B cell (primary cell): ENCODE data around the gene HMGN4. TPM values are rescaled to one million over a fixed set of nuclear protein-coding genes. Genes with fewer than 3 reads are reported as not detected.

Experiments used
- ATAC-seq: fragments of 200-7000 bp; cut with Tn5 transposase; one replicate; pipeline ENCODE4 v1.10.0; 2021; ENCODE audit warnings: low read depth, mild to moderate bottlenecking, moderate number of reproducible peaks, moderate library complexity
- CTCF ChIA-PET: fragments of 350-600 bp; sonication (Branson Sonifier 250); formaldehyde crosslinking; loops from one replicate; lab custom pipeline; 2021; ENCODE audit warnings: antibody characterized with exemption, inconsistent platforms; lab: Charles Lee
- POLR2A ChIA-PET: fragments of 350-600 bp; sonication (Branson Sonifier 250); formaldehyde crosslinking; loops from one replicate; lab custom pipeline; 2021; ENCODE audit warnings: antibody characterized with exemption; lab: Charles Lee
- DNase-seq: peaks from one replicate; pipeline ENCODE4 v3.0.0; 2013
- H2AFZ ChIP-seq: 2 replicates; pipeline ENCODE4 v1.6.1; 2012; ENCODE audit warnings: mild to moderate bottlenecking, low read depth, low read length; ENCODE audit not compliant: insufficient read depth, poor library complexity, severe bottlenecking
- H3K27ac ChIP-seq, 2 donors: 1 replicate in 1 of 2; 2 replicates in 1 of 2; pipeline ENCODE4 v1.5.1; 2012 to 2013; ENCODE audit warnings: low read length in 2 of 2, mild to moderate bottlenecking in 2 of 2, moderate library complexity in 1 of 2
- H3K27me3 ChIP-seq, 4 experiments: fragments of 200-600 bp in 1 of 4; sonication (generic) in 1 of 4; replicated peaks in 1 of 4; 1 replicate in 2 of 4; 2 replicates in 2 of 4; pipeline versions ENCODE4 v1.6.1 to v1.7.0; 2013 to 2016; ENCODE audit warnings: low read length in 3 of 4, mild to moderate bottlenecking in 2 of 4, mixed read lengths in 1 of 4, moderate library complexity in 1 of 4; ENCODE audit not compliant: insufficient read depth in 4 of 4, control insufficient read depth in 3 of 4; ENCODE audit errors: control extremely low read depth in 1 of 4
- H3K36me3 ChIP-seq, 2 experiments: replicated peaks in 1 of 2; 1 replicate in 1 of 2; 2 replicates in 1 of 2; pipeline versions ENCODE4 v1.6.1 to v1.7.1; 2013; ENCODE audit warnings: low read length in 1 of 2; ENCODE audit not compliant: insufficient read depth in 2 of 2, control insufficient read depth in 1 of 2; ENCODE audit errors: control extremely low read depth in 1 of 2, extremely low read depth in 1 of 2
- H3K4me1 ChIP-seq, 2 donors: fragments of 200-600 bp in 1 of 2; sonication (generic) in 1 of 2; 1 replicate in 1 of 2; 2 replicates in 1 of 2; pipeline versions ENCODE4 v1.5.1 to v1.6.1; 2013 to 2017; ENCODE audit warnings: low read length in 2 of 2; ENCODE audit not compliant: control insufficient read depth in 2 of 2, insufficient read depth in 2 of 2
- H3K4me2 ChIP-seq: replicated peaks from 2 replicates; pipeline ENCODE3; 2012; ENCODE audit warnings: mild to moderate bottlenecking, low read depth, low read length; ENCODE audit not compliant: poor library complexity, severe bottlenecking
- H3K4me3 ChIP-seq, 5 experiments: fragments of 200-600 bp in 1 of 5; sonication (generic) in 1 of 5; 1 replicate in 3 of 5; 2 replicates in 2 of 5; pipeline versions ENCODE4 v1.5.1 to v1.7.0; 2011 to 2016; ENCODE audit warnings: low read length in 4 of 5, mild to moderate bottlenecking in 4 of 5, low read depth in 2 of 5, control low read depth in 1 of 5, moderate library complexity in 1 of 5; ENCODE audit not compliant: insufficient read depth in 1 of 5; ENCODE audit errors: control extremely low read depth in 1 of 5, extremely low read depth in 1 of 5
- H3K79me2 ChIP-seq: fragments of 200-600 bp; sonication (generic); one replicate; pipeline ENCODE4 v1.6.0; 2016; ENCODE audit warnings: low read length; ENCODE audit not compliant: control insufficient read depth, insufficient read depth
- H3K9ac ChIP-seq: fragments of 200-600 bp; sonication (generic); 2 replicates; pipeline ENCODE4 v1.6.1; 2017; ENCODE audit warnings: mild to moderate bottlenecking, low read length, moderate library complexity
- H3K9me3 ChIP-seq, 3 donors: one replicate each; pipeline versions ENCODE4 v1.6.1 to v1.7.1; 2013; ENCODE audit warnings: low read length in 2 of 3; ENCODE audit not compliant: control insufficient read depth in 2 of 3, insufficient read depth in 1 of 3; ENCODE audit errors: control extremely low read depth in 1 of 3
- H4K20me1 ChIP-seq: 2 replicates; pipeline ENCODE4 v1.6.0; 2012; ENCODE audit warnings: mild to moderate bottlenecking, low read length; ENCODE audit not compliant: insufficient read depth, control insufficient read depth, poor library complexity, severe bottlenecking
- H3K27ac Mint-ChIP-seq: one replicate; pipeline ENCODE4 v1.8.0; 2021; ENCODE audit warnings: mixed read lengths
- H3K27me3 Mint-ChIP-seq: one replicate; pipeline ENCODE4 v1.8.0; 2021; ENCODE audit warnings: mixed read lengths
- H3K4me1 Mint-ChIP-seq: one replicate; pipeline ENCODE4 v1.8.0; 2021; ENCODE audit warnings: mixed read lengths
- H3K4me3 Mint-ChIP-seq: one replicate; pipeline ENCODE4 v1.8.0; 2021; ENCODE audit warnings: mixed read lengths
- H3K9me3 Mint-ChIP-seq: one replicate; pipeline ENCODE4 v1.8.0; 2022; ENCODE audit warnings: mixed read lengths; ENCODE audit not compliant: insufficient read depth
- CTCF ChIP-seq: fragments of 200-600 bp; IDR thresholded peaks from one replicate; pipeline ENCODE4 v1.8.0; 2022; ENCODE audit warnings: antibody characterized with exemption, mild to moderate bottlenecking
- EZH2 ChIP-seq: IDR thresholded peaks from 2 replicates; pipeline ENCODE4 v1.6.1; 2012; ENCODE audit warnings: borderline replicate concordance, low read depth, mild to moderate bottlenecking, moderate library complexity, low read length; ENCODE audit not compliant: insufficient read depth, poor library complexity, severe bottlenecking
- WGBS: methylation state at CpG from one replicate; pipeline ENCODE4 v1.1.5; 2013; ENCODE audit warnings: missing lambda C conversion rate; ENCODE audit not compliant: insufficient coverage; 5-methylcytosine and 5-hydroxymethylcytosine counted together
- intact Hi-C: fragments of 100-400 bp; cut with micrococcal nuclease; formaldehyde crosslinking; loops from one replicate; pipeline ENCODE4 v1.10.0; 2022
- polyA plus RNA-seq: library from polyadenylated mRNA; depleted of rRNA; stranded (reverse); fragments of >200 nt; gene quantifications from 2 replicates; pipeline ENCODE4 v1.2.3, GENCODE V29; 2012
- small RNA-seq: library from RNA; depleted of rRNA; stranded (forward); fragments of <200 nt; gene quantifications from one replicate; pipeline ENCODE3, GENCODE V24; 2012; ENCODE audit warnings: low replicate concordance, low read depth; ENCODE audit not compliant: insufficient read length
- total RNA-seq, 2 donors: library from RNA; stranded (reverse); fragments of 120-200 nt in 1 of 2; gene quantifications; 1 replicate in 1 of 2; 2 replicates in 1 of 2; pipeline versions ENCODE4 v1.2.3 to v1.2.4, GENCODE V29; 2013 to 2022

HMGN4 gene
- total and polyA plus RNA-seq, 2 donors (not counting 1 experiment from before 2014, with no cell fraction given), result 37.7 to 81.1 TPM

- Mint-ChIP-seq H3K4me3 (no peak overlapping the region), H3K27me3 (peaks cover 12% of the 10 kb centered on the region), H3K4me1 (peaks cover 20% of the 10 kb centered on the region), H3K9me3 (no peaks in the 10 kb centered on the region), H3K27ac (no peak overlapping the region)
- POLR2A ChIA-PET, result interaction anchor here (0.5 to 1.7 kb wide), 8 partner anchors 12 to 1276 kb away, joined by 3 to 8 read pairs (median 4); partner anchors contain the start of gene HMGN4
- ATAC-seq, result peak; percentile 49
- no peak for TF ChIP-seq EZH2
- TF ChIP-seq CTCF, result peak; percentile 99
- Histone ChIP-seq H3K9me3 (no peaks in the 10 kb centered on the region), H3K27me3 (peaks cover 2 to 26% (median 9%) of the 10 kb centered on the region in 4 experiments), H3K36me3 (peaks cover 0 to 25% of the 10 kb centered on the region in 2 experiments), H4K20me1 (peaks cover 9% of the 10 kb centered on the region), H3K4me1 (peaks cover 14 to 24% of the 10 kb centered on the region in 2 donors), H3K4me3 (peak overlapping the region; percentile 62 to 99 (median 91)), H2AFZ (peak overlapping the region; percentile 70), H3K27ac (no peak overlapping the region), H3K79me2 (peaks cover 21% of the 10 kb centered on the region), H3K4me2 (peak overlapping the region; percentile 87), H3K9ac (peak overlapping the region; percentile 82)
- intact Hi-C loops, result loop anchor here (1.0 to 10.0 kb wide), 18 partner anchors 23 to 1297 kb away; partner anchors contain the start of gene ZNF322
- peak; percentile 91 for DNase-seq
- 1% methylated on average over 32 of the region's 39 CpGs for WGBS
- CTCF ChIA-PET, result interaction anchor here (0.5 to 7.5 kb wide), 49 partner anchors 9 to 1299 kb away, joined by 3 to 132 read pairs (median 4); partner anchors contain the start of gene HMGN4
Measured at GRCh38 chr6:26595669-26596269, 57.6 kb downstream of the HMGN4 start.

Small RNA genes within 50 kb of the gene (small RNA-seq; reads per million reads assigned to genes)
- gene RNU6-502P, result not detected

Other genes starting within 250 kb of the HMGN4 start
- 153 and 177 TPM in 2 replicates for gene BTN3A2, start 173.2 kb upstream of the HMGN4 start, total RNA-seq
- gene BTN3A2, start 173.2 kb upstream of the HMGN4 start, polyA plus RNA-seq, result 80.0 and 108 TPM in 2 replicates
- gene BTN2A2, start 155.3 kb upstream of the HMGN4 start, total RNA-seq, result 113 and 115 TPM in 2 replicates
- 111 and 135 TPM in 2 replicates for gene BTN2A2, start 155.3 kb upstream of the HMGN4 start, polyA plus RNA-seq
- gene BTN3A1, start 136.1 kb upstream of the HMGN4 start, total RNA-seq, result 173 and 175 TPM in 2 replicates
- 133 and 157 TPM in 2 replicates for gene BTN3A1, start 136.1 kb upstream of the HMGN4 start, polyA plus RNA-seq
- gene BTN3A3, start 97.9 kb upstream of the HMGN4 start, total RNA-seq, result 136 and 139 TPM in 2 replicates
- 61.8 and 65.5 TPM in 2 replicates for gene BTN3A3, start 97.9 kb upstream of the HMGN4 start, polyA plus RNA-seq
- gene BTN2A1, start 80.4 kb upstream of the HMGN4 start, total RNA-seq, result 63.3 and 69.6 TPM in 2 replicates
- gene BTN2A1, start 80.4 kb upstream of the HMGN4 start, polyA plus RNA-seq, result 55.1 and 60.2 TPM in 2 replicates
- gene BTN1A1, start 38.1 kb upstream of the HMGN4 start, total RNA-seq, result 0.53 and 0.74 TPM in 2 replicates
- gene BTN1A1, start 38.1 kb upstream of the HMGN4 start, polyA plus RNA-seq, result 0.22 and 0.42 TPM in 2 replicates
- 28.6 and 29.8 TPM in 2 replicates for gene ABT1, start 58.6 kb downstream of the HMGN4 start, total RNA-seq
- 16.9 and 17.6 TPM in 2 replicates for gene ABT1, start 58.6 kb downstream of the HMGN4 start, polyA plus RNA-seq
- gene ZNF322, start 121.4 kb downstream of the HMGN4 start, total RNA-seq, result 23.5 and 27.6 TPM in 2 replicates
- 2.9 and 3.2 TPM in 2 replicates for gene ZNF322, start 121.4 kb downstream of the HMGN4 start, polyA plus RNA-seq